RPMI8226 (cell line): ENCODE results near the gene DEFB119.
"Not testable (repeated sequence)": the region's sequence is repeated elsewhere in the genome, so short reads cannot be mapped to it uniquely, and the experiment has no call there.

Source experiments
- DNase-seq: peaks from one replicate; pipeline ENCODE4 v3.0.0-alpha.2; 2015

Gene DEFB119, protein sequence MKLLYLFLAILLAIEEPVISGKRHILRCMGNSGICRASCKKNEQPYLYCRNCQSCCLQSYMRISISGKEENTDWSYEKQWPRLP

DNA sequence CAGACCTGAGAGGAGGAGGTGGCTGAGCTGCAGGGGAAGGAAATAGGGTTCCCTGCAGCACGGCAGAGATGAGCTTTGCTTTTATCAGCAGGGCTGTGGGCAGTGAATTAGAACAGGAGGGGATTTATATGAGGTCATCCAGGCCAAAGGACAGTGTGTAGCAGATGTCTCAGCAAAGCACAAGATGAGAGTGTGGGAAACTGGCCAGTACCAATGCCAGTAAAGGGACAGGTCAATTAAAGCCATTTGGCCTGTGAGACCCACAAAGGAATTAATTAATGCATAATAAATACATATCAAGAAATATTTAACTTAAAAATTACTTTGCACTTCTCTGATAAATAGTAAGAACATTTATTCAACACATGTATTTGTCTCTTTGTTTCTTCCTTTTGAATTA, at the start of gene DEFB119:
Gene DEFB119, minus strand, starts transcription at position 101 of the 400 bp plus-strand sequence. CDS start 107 bp downstream, outside the sequence.
- DNase-seq: no peak

DNA sequence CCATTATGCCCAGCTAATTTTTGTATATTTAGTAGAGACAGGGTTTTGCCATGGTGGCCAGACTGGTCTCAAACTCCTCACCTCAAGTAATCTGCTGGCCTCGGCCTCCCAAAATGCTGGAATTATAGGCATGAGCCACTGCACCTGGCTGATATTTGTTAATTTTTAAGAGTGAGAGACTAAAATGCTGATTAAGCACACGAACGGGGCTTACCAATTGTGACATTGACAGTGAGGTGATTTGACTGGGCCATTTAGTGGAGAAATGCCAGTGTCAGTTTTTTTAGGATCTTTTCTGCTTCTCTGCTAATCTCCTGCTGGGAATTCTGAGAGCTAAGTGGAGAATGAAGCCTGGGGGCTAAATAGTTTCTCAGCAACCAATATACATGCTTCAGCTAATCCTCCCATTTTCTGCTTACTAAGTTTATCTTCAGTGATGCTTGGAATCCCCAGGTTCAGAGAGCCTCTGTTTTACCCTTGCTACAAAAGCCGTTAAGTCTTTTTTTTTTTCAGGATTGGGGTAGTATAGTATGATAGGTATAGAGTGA, 40.3 kb upstream of the DEFB119 start:
- no peak for DNase-seq

DNA sequence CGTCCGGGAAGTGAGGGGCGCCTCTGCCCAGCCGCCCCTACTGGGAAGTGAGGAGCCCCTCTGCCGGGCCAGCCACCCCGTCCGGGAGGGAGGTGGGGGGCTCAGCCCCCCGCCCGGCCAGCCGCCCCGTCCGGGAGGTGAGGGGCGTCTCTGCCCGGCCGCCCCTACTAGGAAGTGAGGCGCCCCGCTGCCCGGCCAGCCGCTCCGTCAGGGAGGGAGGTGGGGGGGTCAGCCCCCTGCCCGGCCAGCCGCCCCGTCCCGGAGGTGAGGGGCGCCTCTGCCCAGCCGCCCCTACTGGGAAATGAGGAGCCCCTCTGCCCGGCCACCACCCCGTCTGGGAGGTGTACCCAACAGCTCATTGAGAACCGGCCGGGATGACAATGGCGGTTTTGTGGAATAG, 37.2 kb upstream of the DEFB119 start:
- DNase-seq: not testable (repeated sequence)

DNA sequence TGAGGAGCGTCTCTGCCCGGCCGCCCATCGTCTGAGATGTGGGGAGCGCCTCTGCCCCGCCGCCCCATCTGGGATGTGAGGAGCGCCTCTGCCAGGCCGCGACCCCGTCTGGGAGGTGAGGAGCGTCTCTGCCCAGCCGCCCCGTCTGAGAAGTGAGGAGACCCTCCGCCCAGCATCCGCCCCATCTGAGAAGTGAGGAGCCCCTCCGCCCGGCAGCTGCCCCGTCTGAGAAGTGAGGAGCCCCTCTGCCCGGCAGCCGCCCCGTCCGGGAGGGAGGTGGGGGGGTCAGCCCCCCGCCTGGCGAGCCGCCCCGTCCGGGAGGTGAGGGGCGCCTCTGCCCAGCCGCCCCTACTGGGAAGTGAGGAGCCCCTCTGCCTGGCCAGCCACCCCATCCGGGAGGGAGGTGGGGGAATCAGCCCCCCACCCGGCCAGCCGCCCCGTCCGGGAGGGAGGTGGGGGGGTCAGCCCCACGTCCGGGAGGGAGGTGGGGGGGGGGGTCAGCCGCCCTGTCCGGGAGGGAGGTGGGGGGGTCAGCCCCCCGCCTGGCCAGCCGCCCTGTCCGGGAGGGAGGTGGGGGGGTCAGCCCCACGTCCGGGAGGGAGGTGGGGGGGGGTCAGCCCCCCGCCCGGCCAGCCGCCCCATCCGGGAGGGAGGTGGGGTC, 36.6 kb upstream of the DEFB119 start:
- DNase-seq: not testable (repeated sequence)

DNA sequence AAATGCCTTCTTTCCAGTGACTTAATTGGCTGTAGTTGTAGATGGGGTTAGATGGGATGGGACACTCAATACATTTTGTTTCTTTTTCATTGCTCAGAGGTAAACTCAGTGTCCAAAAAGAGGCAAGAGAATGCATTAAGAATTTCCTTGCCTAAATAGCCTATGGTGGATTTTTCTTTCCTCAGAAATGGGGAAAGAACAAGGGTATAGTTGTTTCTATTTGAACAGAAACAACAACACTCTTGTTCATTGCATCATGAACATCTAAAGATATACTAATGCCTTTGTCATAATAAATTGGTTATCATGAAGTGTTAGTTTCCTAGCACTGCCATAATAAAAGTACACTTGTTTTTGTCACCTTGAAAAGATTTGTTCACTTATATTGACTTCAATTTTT, 35.4 kb upstream of the DEFB119 start:
- no peak for DNase-seq

DNA sequence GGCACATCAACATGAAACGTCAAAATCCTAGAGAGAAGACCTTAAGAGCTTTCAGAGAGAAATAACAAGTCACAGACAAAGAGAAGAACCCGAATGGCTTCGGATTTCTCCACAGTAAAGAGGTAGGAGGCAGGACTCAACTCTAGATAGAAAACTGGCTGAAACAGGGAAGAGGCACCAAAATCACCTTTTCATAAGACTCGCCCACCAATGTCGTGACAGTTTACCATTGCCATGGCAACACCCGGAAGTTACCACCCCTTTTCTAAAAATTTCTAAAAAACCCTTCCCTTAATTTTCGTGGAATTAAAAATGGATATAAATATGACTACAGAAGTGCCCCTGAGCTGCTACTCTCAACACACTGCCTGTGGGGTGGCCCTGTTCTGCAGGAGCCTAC, 27.9 kb upstream of the DEFB119 start:
- DNase-seq: no peak

DNA sequence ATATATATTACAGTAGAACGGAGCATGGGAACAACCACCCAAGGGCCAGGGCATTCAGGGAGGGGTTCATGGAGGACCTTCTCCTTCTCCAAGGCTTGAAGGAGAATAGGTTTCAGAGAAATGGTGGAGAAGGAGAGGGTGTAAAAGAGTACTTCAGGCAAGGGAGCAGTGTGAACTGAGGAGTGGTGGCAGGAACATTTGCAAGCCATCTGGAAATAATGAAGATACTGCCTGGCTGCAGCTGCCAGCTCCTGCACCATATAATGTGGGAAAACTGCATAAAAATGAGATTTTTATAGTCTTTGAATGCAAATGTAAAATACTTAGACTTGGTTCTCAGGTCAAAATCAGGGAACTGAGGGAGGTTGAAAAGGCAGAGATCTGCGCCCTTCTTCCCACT, 25.3 kb upstream of the DEFB119 start:
- DNase-seq: no peak

DNA sequence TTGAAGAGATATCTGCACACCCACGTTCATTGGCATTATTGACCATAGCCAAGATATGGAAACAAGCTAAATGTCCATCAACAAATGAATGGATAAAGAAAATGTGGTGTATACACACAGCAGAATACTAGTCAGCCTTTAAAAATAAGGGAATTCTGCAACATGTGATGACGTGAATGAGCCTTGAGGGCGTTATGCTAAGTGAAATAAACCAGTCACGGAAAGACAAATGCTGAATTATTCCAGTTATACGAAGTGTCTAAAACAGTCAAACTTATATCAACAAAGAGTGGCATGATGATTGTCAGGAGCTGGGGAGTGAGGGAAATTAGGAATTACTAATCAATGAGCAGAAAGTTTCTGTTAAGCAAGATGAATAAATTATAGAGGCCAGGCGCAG, 24.0 kb upstream of the DEFB119 start:
- no peak for DNase-seq

DNA sequence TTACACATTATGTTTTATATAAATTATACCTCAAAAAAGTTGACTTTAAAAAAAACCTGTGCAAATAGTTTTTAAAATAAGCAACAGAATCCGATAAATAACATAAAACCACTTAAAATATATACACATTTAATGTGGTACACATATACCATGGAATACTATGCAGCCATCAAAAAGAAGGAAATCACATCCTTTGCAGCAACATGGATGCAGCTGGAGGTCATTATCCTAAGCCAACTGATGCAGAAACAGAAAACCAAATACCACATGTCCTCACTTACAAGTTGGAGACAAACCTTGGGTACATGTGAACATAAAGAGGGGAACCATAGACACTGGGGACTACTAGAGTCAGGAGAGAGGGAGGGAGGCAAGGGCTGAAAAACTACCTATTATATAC, 19.6 kb upstream of the DEFB119 start:
- DNase-seq: no peak

DNA sequence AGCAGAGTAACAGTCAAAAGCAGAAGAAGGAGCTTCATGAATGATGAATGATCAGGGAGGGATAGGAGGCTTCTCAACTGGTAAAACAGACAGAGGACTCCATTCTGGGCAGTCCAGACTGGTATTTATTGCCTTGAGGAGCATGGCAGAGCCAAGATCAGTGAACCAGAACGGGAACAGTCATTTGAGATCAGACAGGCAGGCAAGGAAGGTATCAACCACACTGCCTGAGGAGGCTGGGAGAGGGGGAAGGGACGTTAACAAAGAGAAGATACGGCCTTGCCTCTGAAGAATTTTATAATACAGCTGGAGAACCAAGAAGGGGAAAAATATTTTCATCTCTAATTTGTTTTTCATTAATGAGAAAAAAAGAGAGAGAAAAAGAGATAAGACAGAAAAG, 15.7 kb upstream of the DEFB119 start, which contains the start of gene DEFB121:
Gene DEFB121, minus strand, starts transcription at position 101 of the 400 bp plus-strand sequence. Its CDS starts 63 bp downstream, at position 38.
- DNase-seq: no peak

DNA sequence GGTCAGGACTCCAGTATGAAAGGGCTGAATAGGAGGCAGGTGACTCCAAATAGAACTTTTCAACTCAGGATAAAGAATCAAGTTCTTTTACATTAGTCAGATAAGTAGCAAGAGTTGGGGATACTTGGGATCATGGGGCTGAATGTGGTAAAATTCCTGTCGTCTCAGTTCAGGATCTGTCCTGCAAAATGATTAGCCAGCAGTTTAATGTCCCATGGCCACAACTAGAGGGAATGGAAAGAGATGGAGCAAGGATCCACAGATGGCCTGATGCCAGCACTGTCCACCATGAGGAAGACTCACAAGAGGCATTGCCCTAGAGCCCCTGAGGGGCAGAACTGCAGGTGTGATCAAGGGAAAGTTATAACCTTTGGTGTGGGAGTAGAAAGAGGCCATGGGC, 13.5 kb upstream of the DEFB119 start:
- no peak for DNase-seq

DNA sequence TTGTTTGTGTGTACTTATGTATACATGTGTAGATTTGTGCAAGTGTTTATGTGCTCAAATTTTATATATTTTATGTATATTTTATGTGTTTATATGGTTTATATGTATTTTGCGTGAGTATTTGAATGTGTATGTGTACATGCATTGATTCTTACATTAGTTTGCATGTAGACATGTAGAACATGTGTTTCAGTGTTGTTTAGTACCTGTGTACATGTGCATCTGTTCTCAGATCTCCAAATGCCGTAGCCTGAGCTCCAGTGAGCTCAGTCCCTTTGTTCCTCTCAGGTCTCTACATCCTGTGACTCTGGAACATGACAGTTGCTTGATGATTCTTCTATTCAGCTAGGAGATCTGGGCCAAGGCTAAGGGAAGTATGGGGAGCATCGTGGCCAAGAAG, 4.5 kb upstream of the DEFB119 start:
- DNase-seq: no peak

DNA sequence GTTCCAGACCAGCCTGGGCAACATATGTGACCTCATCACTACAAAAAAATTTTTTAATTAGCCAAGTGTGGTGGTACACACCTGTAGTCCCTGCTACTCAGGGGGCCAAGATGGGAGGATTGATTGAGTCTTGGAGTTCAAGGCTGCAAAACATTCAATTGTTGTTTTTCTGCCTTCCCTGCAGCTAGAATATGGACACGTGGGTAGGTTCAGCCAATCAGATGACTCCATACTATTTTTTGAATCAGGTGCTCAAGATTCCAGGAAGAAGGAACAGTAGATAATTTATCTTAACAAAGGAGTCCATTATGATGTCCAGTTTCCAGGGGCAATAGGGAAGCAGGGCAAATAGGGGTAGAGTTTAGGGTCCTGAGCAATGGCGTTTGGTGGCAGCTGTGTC, 2.4 kb upstream of the DEFB119 start:
- no peak for DNase-seq

DNA sequence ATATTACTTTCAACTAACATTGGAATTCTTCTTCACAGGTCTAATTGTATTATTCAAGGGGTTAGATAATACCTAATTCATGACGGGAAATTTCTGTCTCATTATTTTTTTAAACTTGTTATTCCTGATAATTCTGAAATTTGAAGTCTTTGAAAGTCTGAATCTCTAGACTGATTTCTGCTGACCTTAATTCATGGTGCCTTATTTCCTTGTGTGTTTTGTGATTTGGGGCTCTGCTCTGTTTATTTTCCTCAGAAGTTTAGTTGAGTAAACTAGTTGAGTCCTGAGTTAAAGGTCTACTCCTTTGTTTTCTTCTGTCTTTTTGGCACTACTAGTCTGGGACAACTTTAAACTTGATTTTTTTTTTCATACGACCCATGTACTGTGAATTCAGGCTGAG, 16.0 kb downstream of the DEFB119 start:
- no peak for DNase-seq

DNA sequence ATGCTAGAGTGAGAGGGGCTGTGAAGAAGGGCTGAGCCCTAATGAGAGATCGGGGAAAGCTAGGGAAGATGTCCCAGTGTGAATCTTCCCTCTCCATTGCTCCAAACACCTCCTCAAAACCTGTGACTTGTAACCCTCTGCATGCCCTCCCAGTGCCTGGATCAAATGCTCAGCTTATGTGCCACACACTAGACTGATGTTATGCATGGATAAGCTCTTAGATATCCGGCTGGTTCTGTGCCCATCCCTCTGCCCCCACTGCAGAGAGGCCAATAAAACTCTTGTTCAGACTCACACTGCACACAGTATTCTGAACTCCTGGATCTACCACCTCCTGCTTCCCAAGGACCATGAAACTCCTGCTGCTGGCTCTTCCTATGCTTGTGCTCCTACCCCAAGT, 22.1 kb downstream of the DEFB119 start, which contains the start of gene DEFB118:
Gene DEFB118, plus strand, starts transcription at position 301 of the 400 bp plus-strand sequence. Its CDS starts 50 bp downstream, at position 351.
- no peak for DNase-seq

DNA sequence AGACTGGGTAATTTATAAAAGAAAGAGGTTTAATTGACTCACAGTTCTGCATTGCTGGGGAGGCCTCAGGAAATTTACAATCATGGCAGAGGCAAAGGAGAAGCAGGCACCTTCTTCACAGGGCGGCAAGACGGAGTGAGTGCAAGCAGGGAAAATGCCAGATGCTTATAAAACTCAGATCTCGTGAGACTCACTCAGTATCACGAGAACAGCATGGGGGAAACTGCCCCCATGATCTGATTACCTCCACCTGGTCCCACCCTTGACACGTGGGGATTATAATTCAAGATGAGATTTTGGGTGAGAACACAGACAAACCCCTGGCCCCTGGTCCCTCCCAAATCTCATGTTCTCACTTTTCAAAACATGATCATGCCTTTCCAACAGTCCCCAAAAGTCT, 26.1 kb downstream of the DEFB119 start:
- not testable (repeated sequence) for DNase-seq

DNA sequence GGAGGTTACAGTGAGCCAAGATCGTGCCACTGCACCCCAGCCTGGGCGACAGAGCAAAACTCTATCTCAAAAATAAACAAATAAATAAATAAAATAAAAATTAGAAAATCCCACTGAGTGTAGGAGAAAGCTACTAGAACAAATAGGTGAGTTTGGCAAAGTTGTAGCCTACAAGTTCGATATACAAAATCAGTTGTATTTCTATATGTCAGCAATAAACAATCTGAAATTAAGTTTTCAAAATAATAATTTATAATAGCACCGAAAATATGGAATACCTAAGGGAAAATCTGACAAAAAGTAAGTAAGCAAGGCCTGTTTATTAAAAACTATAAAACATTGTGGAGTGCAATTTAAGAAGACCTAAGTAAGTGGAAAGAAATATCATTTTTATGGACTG, 27.1 kb downstream of the DEFB119 start:
- no peak for DNase-seq

DNA sequence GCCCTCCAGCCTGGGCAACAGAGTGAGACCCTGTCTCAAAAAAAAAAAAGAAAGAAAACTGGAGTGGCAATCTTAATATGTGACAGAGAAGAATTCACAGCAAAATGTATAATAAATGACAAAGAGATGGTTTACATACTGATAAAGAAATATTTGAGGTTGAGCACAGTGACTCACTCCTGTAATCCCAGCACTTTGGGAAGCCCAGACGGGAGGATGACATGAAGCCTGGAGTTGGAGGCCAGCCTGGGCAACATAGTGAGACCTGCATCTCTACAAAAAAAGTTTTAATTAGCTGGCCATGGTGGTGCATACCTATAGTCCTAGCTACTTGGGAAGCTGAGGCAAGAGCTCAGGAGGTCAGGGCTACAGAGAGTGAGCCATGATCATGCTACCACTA, 34.4 kb downstream of the DEFB119 start:
- DNase-seq: no peak

DNA sequence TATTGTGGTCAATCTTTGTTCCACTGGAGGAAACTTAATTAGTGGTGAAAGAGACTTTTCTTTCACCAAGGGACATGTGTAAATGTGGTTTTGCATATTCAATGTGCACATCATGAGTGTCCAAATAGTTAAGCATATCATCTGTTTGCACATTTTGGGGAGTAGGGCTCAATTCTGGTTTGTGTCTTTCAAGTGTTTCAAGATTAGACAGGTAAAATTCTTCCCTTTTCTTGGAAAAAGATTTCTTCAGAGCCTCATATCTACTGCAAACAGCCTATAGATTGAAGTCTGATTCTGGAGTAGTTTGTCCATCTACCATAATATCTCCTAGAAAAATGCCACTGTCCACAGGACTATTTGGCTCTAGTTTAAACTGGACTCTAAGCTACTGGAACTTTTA, 48.9 kb downstream of the DEFB119 start:
- DNase-seq: no peak

DNA sequence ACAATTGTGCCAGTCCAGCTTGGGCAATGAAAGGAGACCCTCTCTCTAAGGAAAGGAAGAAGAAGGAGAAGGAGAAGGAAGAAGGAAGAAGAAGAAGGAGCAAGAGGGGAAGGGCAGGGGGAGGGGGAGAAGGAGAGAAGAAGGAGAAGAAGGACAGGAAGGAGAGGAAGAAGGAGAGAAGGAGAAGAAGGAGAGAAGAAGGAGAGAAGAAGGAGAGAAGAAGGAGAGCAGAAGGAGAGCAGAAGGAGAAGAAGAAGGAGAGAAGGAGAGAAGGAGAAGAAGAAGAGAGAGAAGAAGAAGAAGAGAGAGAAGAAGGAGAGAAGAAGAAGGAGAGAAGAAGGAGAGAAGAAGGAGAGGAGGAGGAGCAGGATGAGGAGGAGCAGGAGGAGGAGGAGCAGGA, 59.5 kb downstream of the DEFB119 start:
- DNase-seq: no peak
